Measurements from ENCODE around the gene NFKBIZ.
"Not testable (repeated sequence)": the region's sequence is repeated elsewhere in the genome, so short reads cannot be mapped to it uniquely, and the experiment has no call there.

The NFKBIZ gene

GRCh38 chr3:101851850-101852714 lies 2.8 kb downstream of the NFKBIZ start:
- DNase-seq, result no peak

- no peak for DNase-seq
Observed at GRCh38 chr3:101852983-101853840, 3.9 kb downstream of the NFKBIZ start.

GRCh38 chr3:101853982-101854381 lies 4.7 kb downstream of the NFKBIZ start:
- no peak for DNase-seq

- no peak for DNase-seq
Observed at GRCh38 chr3:101854608-101855304, 5.4 kb downstream of the NFKBIZ start.

- DNase-seq, result no peak
Observed at GRCh38 chr3:101857301-101857741, 8.0 kb downstream of the NFKBIZ start.

- no peak for DNase-seq
Observed at GRCh38 chr3:101858464-101859030, 9.2 kb downstream of the NFKBIZ start.

- no peak for DNase-seq
Observed at GRCh38 chr3:101859882-101860448, 10.7 kb downstream of the NFKBIZ start.

GRCh38 chr3:101861212-101861788 lies 12.0 kb downstream of the NFKBIZ start:
- no peak for DNase-seq

- no peak for DNase-seq
Observed at GRCh38 chr3:101861789-101862415, 12.6 kb downstream of the NFKBIZ start.

- DNase-seq, result no peak
Observed at GRCh38 chr3:101862416-101863165, 13.3 kb downstream of the NFKBIZ start.

GRCh38 chr3:101864926-101865325 lies 15.6 kb downstream of the NFKBIZ start:
- not testable (repeated sequence) for DNase-seq

- no peak for DNase-seq
Observed at GRCh38 chr3:101865751-101866509, 16.6 kb downstream of the NFKBIZ start.

- no peak for DNase-seq
Observed at GRCh38 chr3:101867511-101867910, 18.2 kb downstream of the NFKBIZ start.

- no peak for DNase-seq
Observed at GRCh38 chr3:101867996-101868395, 18.7 kb downstream of the NFKBIZ start.

GRCh38 chr3:101868534-101869464 lies 19.5 kb downstream of the NFKBIZ start:
- no peak for DNase-seq

- no peak for DNase-seq
Observed at GRCh38 chr3:101870138-101870537, 20.8 kb downstream of the NFKBIZ start.

- DNase-seq, result no peak
Observed at GRCh38 chr3:101873619-101874018, 24.3 kb downstream of the NFKBIZ start.

GRCh38 chr3:101876142-101876541 lies 26.8 kb downstream of the NFKBIZ start:
- DNase-seq, result no peak

GRCh38 chr3:101878589-101878988 lies 29.3 kb downstream of the NFKBIZ start:
- DNase-seq, result no peak
